Right renal cortex interstitium (tissue), 3 donors: Measurements from ENCODE around the gene TGIF2. TPM values are rescaled to one million over a fixed set of nuclear protein-coding genes. Genes with fewer than 3 reads are reported as not detected.

Experiments
- DNase-seq, 3 donors: peaks; one replicate each; pipeline ENCODE4 v3.0.0-alpha.2; 2013; ENCODE audit warnings: low read depth in 3 of 3, low spot score in 2 of 3
- polyA plus RNA-seq, 3 donors: library from polyadenylated mRNA; unstranded; fragments of 120-200 nt; gene quantifications; one replicate each; pipeline ENCODE4 v1.2.1, GENCODE V29; 2013; ENCODE audit not compliant: insufficient read length in 3 of 3

Gene TGIF2
- polyA plus RNA-seq: 10 to 100 TPM; 58.9 to 60.4 (median 59.1) TPM

GRCh38 chr20:36573103-36573797, at the start of gene TGIF2:
Gene TGIF2, plus strand, starts transcription at chr20:36573597. Its CDS starts 5,178 bp downstream, at chr20:36578775.
- peak in 2 of 3 donors; percentile 89 for DNase-seq

DNA sequence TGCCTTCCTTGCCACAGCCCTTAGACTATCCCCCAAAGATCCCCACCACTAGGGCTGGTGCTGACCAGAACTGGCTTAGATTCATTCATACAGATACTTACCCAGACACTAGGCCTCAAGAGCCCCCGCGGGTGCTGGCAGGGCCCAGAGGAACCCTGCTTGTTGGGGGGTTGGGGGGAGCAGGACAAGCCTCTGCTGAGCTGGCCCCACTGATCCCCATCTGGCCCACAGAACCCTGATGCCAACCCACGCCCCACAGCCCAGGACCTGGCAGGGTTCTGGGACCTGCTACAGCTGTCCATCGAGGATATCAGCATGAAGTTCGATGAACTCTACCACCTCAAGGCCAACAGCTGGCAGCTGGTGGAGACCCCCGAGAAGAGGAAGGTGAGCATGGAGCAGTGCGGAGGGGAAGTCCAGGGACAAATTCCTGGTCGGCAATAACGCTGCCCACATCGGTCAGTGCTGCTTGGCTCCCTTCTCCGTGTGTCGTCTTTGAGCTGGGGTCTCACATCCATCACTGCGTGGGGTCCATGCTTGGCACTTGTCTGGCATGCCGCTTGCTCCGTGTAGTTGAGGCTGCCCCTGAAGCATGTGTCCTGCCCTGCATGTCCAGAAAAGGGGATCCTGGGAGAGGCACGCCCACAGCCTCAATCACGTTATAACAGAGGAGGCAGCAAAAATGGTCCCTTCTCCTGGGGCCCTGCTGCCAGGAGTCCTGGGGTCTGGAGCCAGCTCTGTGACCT, 47.6 kb upstream of the TGIF2 start:
- no peak for DNase-seq

- no peak for DNase-seq
Observed at GRCh38 chr20:36526521-36527011, 46.8 kb upstream of the TGIF2 start.

GRCh38 chr20:36527331-36528125, 45.9 kb upstream of the TGIF2 start:
- no peak for DNase-seq

DNA sequence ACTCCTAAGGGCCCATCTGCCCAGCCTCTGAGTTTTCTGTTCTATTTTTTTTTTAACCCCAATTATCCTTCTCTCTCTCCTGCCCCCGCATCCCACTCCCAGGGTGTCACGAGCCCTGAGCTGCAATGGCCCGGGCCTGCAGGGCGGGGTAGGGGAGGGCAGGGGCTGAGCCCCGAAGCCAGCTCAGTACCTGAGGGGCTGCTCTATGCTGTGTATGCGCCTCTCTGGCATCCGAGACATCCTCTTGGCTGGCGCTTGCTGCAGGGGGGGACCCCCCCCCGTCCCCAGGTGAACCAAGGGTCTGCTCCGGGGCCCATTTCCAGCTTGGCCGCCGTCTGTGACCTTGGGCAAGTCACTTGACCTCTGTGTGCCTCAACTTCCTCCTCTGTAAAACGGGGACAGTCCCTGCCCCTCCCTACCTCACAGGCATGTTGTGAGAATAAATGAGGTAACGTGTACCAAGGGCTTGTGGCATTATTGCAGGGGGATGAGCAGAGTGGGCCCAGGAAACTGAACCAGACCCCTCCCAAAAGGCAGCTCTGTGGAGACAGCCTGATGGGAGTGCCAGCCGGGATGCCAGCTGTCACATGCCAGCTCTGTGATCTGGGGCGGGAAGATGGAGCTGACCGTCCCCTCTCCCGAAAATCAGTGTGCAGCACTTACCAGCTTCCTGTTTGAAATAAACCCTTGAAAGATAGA, 45.1 kb upstream of the TGIF2 start:
- no peak for DNase-seq

DNA sequence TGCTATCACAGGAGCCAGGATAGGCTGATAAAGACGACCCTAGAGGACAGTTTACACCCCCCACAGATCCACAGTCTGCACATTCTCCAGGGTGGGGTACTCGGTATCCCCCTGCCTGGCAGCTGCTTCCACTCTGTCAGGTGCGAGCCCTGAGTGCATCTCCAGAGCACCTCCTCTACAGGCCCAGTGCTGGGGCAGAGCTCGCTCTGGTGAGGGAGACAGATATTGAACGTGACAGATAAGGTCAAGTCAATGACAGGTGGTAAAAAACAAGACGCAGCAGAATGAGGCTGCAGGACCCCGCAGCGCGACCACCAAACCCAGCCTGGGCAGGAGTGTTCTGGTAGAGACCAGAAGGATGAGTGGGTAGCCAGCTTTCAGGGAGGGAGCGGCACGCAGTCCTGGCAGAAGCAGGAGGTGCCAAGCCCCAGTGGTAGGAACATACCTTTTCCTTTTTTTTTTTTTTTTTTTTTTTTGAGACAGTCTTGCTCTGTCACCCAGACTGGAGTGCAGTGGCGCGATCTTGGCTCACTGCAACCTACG, 44.5 kb upstream of the TGIF2 start:
- no peak for DNase-seq

- DNase-seq: no peak
Observed at GRCh38 chr20:36532388-36532787, 41.0 kb upstream of the TGIF2 start.

- no peak for DNase-seq
Observed at GRCh38 chr20:36532822-36533221, 40.6 kb upstream of the TGIF2 start.

GRCh38 chr20:36538026-36538722, 35.2 kb upstream of the TGIF2 start:
- DNase-seq: no peak

- DNase-seq: peak in 1 of 3 donors; percentile 10
Observed at GRCh38 chr20:36540551-36541211, 32.7 kb upstream of the TGIF2 start.

GRCh38 chr20:36541227-36541767, 32.1 kb upstream of the TGIF2 start, which contains the start of gene MYL9:
Gene MYL9, plus strand, starts transcription at chr20:36541519. Its CDS starts 3,366 bp downstream, at chr20:36544885.
- peak in 1 of 3 donors; percentile 36 for DNase-seq

DNA sequence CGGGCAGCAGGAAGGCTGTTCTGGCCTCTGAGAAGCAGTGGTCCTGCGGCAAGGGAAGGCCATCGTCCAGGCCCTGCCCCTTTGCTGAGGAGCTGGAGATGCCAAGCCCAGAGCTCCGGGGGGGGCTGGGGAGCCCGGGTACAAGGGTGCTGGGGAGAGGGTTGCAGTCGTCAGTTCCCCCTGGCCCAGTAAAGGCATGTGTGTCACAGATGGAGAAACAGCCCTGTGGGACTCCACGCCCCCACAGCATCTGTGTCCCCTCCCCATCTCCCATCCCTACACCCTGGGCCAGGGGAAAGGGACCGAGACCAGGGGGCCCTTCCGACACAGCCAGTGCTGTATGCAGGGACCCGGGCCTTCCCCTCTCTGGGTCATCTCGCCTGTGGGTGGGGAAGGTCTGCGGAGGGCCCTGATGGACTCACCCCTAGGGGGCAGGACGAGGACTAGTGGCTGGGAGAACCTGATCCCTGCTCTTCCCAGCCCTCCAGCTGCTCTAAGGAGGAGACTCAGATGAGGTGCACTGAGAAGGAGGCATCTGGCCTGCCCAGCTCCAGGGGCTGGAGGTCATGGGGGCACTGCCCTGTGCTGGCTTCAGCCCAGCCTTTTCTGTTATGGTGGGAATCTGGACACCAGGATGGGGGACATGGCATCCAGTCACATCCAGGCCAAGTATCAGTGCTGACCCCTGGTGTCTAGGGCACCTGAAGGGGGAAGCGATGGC, 31.5 kb upstream of the TGIF2 start:
- no peak for DNase-seq

DNA sequence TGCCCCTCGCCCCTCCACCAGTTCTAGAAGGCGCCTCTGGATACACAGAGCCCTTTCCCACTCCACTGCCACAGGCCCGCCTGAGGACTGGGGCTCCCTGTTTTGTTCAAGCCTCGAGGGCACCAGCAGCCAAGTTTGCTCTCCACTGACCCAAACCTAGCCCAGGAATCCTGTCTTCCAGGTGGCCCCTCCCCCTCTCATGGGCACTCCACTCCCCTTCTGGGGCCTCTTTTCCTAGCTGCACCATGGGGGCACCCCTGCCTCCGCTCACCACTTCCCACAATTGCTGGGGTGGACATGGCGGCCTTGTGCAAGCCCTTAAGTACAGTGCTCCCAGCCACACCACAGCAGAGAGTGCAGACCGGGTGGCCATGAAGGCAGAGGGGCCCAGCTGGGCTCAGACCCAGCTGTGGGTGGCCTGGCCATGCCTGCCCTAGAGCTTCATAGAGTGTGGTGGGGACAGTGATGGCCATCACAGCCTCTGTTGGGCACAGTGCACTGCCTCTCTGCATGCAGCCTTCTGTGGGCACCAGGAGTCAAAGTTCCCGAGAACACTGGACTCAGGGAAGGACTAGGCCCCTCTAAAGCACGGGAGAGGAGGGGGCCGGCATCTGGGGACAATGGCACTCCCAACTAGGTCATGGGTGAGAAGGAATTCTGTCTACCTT, 30.7 kb upstream of the TGIF2 start:
- no peak for DNase-seq

- no peak for DNase-seq
Observed at GRCh38 chr20:36543184-36544133, 29.9 kb upstream of the TGIF2 start.

- DNase-seq: no peak
Observed at GRCh38 chr20:36544134-36545018, 29.0 kb upstream of the TGIF2 start.
